GM12875 (cell line): Measurements from ENCODE around the gene DCBLD2.
"Not testable (repeated sequence)": the region's sequence is repeated elsewhere in the genome, so short reads cannot be mapped to it uniquely, and the experiment has no call there.

ENCODE experiments used
- H3K4me3 ChIP-seq: one replicate; pipeline ENCODE4 v1.5.1; 2011; ENCODE audit warnings: low read depth, low read length, control low read depth
- CTCF ChIP-seq: IDR thresholded peaks from 2 replicates; pipeline ENCODE4 v1.5.1; 2011; ENCODE audit warnings: low read depth, mild to moderate bottlenecking, control low read depth, inconsistent platforms, low read length, moderate library complexity, borderline replicate concordance; ENCODE audit not compliant: insufficient read depth

Gene DCBLD2

GRCh38 chr3:98856724-98857123 is 44.8 kb downstream of the DCBLD2 start:
- no peak overlapping the region for H3K4me3 ChIP-seq
- TF ChIP-seq CTCF, result no peak

- H3K4me3 ChIP-seq, result no peak overlapping the region
Observed at GRCh38 chr3:98855806-98856400, 45.6 kb downstream of the DCBLD2 start.

GRCh38 chr3:98848108-98848507 is 53.4 kb downstream of the DCBLD2 start:
- H3K4me3 ChIP-seq, result no peak overlapping the region
- no peak for TF ChIP-seq CTCF

More at GRCh38 chr3:98855806-98856400, 45.6 kb downstream of the DCBLD2 start:
- TF ChIP-seq CTCF, result no peak

- H3K4me3 ChIP-seq, result no peak overlapping the region
- TF ChIP-seq CTCF, result no peak
Observed at GRCh38 chr3:98846101-98846500, 55.4 kb downstream of the DCBLD2 start.

- no peak overlapping the region for H3K4me3 ChIP-seq
- no peak for TF ChIP-seq CTCF
Observed at GRCh38 chr3:98843266-98843959, 58.1 kb downstream of the DCBLD2 start.

GRCh38 chr3:98839846-98840245 is 61.6 kb downstream of the DCBLD2 start:
- TF ChIP-seq CTCF, result no peak
- no peak overlapping the region for H3K4me3 ChIP-seq

- H3K4me3 ChIP-seq, result not testable (repeated sequence)
Observed at GRCh38 chr3:98831060-98831459, 70.4 kb downstream of the DCBLD2 start.
